Vagina (tissue), 2 donors: Measurements from ENCODE around the gene NUTM1.
"Not testable (repeated sequence)": the region's sequence is repeated elsewhere in the genome, so short reads cannot be mapped to it uniquely, and the experiment has no call there.

Experiments used
- POLR2A ChIP-seq, 2 donors: fragments of 450-650 bp; IDR thresholded peaks; one replicate each; pipeline ENCODE4 v1.6.1; 2017; ENCODE audit warnings: antibody characterized with exemption in 2 of 2, mild to moderate bottlenecking in 2 of 2, moderate library complexity in 2 of 2
- TF ChIP-seq, protein P1 (sequence below), 3 experiments: fragments of 450-650 bp in 2 of 3; fragments of 200-600 bp in 1 of 3; sonication (generic) in 1 of 3; IDR thresholded peaks; one replicate each; pipeline ENCODE4 v1.5.1; 2017 to 2019; ENCODE audit warnings: antibody characterized with exemption in 3 of 3, mild to moderate bottlenecking in 2 of 3, moderate library complexity in 2 of 3

GRCh38 chr15:34380491-34380890, 37.4 kb downstream of the NUTM1 start:
- TF ChIP-seq, protein P1, sequence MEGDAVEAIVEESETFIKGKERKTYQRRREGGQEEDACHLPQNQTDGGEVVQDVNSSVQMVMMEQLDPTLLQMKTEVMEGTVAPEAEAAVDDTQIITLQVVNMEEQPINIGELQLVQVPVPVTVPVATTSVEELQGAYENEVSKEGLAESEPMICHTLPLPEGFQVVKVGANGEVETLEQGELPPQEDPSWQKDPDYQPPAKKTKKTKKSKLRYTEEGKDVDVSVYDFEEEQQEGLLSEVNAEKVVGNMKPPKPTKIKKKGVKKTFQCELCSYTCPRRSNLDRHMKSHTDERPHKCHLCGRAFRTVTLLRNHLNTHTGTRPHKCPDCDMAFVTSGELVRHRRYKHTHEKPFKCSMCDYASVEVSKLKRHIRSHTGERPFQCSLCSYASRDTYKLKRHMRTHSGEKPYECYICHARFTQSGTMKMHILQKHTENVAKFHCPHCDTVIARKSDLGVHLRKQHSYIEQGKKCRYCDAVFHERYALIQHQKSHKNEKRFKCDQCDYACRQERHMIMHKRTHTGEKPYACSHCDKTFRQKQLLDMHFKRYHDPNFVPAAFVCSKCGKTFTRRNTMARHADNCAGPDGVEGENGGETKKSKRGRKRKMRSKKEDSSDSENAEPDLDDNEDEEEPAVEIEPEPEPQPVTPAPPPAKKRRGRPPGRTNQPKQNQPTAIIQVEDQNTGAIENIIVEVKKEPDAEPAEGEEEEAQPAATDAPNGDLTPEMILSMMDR (IDR thresholded peaks at IDR 0.05), result not testable (repeated sequence)
- not testable (repeated sequence) for TF ChIP-seq POLR2A (IDR thresholded peaks at IDR 0.05)
